A375 (cell line): ENCODE data around the gene TAS2R10. TPM values are rescaled to one million over a fixed set of nuclear protein-coding genes. Genes with fewer than 3 reads are reported as not detected.

Experiments used
- small RNA-seq: library from RNA; depleted of rRNA; stranded (forward); fragments of <200 nt; gene quantifications from one replicate; pipeline ENCODE3, GENCODE V24; 2014
- total RNA-seq: library from RNA; depleted of rRNA; stranded (reverse); fragments of >200 nt; shearing (Covaris generic); gene quantifications from 2 replicates; pipeline ENCODE4 v1.2.3, GENCODE V29; 2014; rRNA removed

The TAS2R10 gene, protein sequence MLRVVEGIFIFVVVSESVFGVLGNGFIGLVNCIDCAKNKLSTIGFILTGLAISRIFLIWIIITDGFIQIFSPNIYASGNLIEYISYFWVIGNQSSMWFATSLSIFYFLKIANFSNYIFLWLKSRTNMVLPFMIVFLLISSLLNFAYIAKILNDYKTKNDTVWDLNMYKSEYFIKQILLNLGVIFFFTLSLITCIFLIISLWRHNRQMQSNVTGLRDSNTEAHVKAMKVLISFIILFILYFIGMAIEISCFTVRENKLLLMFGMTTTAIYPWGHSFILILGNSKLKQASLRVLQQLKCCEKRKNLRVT
- total RNA-seq, result 0.75 TPM in 1 of 2 replicates, not detected in the other

DNA sequence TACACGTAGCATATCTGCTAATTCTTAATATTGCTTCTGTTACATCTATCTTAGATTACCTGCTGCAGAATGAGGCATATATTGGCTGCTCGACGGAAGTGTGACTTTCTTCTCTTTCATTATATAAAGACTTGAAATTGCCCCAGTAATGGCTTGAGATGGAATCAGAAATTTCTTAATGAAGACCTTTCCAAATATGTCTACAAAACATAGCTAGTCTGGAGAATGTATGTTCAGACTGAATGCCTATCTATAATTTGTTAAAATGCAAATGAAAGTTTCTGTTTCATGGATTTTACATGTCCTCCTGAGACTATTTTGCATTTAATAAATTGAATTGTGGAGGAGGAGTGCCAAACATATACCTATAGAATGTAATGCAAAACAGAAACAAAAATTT is at the start of gene TAS2R10:
TAS2R10 (minus strand) TSS at position 101 of the 400 bp plus-strand sequence; CDS start at position 12, 89 bp downstream.

DNA sequence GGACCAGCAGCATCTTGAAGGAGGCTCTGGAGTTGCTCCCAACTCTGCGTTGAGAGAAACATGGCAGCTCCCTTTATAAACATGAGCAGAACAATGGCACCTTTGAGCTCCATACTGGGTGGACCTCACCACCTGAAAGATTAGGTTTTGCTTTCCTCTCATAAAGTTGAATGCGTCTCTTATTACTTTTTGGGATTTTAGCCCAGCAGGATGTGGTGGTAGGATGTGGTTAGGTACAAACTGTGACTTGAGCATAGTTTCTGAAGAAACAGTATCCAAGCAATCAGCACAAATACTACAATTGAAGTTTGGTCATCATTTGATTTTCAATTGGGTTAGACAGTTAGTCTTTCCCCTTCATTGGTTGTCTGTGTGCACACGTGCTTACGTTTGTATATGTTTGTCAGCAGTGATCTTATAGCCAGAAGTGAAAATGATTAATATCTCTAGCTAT is 23.3 kb upstream of the TAS2R10 start, which contains the start of gene PRR4:
PRR4 (minus strand) TSS at position 51 of the 454 bp plus-strand sequence; CDS start at position 13, 38 bp downstream.

DNA sequence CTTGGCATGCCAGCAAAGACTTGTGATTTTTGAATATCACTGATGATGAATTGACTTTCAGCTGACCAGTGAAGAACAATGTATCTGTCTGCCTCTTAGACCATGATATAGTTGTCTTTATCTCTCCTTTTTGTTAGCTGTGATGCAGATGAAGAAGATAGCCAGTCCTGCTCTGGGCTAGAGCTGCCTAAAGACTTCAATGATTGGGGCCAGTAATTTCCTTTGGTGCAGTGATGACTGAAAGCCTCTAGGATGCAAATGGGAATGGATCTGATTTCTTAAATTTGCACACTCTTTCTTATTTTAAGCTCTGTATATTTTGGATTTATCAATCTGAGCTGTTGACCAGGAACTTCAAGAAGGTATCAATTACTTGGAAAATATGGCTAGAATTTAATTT is 16.1 kb downstream of the TAS2R10 start, which contains the start of gene TAS2R9:
TAS2R9 (minus strand) TSS at position 101 of the 400 bp plus-strand sequence; CDS start at position 8, 93 bp downstream.

DNA sequence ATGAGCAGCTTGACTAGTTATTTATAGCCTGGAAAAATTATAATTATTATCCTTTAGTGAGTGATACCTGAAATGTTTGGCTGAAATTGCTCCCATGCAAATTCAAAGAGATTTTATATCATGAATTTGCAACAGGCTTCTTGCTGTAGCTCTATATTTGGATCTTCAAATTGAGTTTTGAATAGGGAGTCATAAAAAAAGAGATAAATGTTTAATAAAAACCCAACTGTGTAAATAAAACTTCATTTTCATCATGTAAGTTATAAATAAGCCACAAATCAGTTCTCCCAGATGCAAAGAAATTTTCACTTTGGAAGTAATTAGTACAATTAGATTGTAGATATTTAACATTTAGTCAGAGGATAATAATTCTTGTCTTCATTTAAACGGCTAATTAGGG is 19.0 kb downstream of the TAS2R10 start, which contains the start of gene TAS2R8:
TAS2R8 (minus strand) TSS at position 101 of the 400 bp plus-strand sequence. CDS start 306 bp downstream, outside the sequence.

DNA sequence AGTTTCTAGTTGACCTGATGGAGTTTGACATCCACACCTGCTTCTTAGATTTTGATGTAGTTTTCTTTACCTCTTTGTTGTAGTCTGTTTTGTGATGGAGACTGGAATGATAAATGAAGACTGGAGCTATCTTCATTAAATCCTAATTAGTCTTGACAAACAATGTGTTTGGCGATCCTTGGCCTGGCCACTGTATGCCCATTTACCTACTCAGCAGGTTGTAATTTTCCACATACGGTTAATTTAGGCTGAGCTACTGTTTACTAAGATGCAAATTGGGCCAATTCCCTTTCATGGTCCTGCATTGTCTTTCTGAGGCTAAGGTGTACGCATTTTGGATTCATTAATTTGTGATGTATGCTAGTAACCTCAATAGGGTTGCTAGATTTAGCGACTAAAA is 23.6 kb downstream of the TAS2R10 start, which contains the start of gene TAS2R7:
TAS2R7 (minus strand) TSS at position 41 of the 400 bp plus-strand sequence. CDS start 57 bp downstream, outside the sequence.

Small RNA genes lying within 50 kb of the gene (small RNA-seq; reads per million reads assigned to genes)
- gene PRR4, result not detected

Other genes with a start within 250 kb of the TAS2R10 start
- 81.4 and 111 TPM in 2 replicates for gene MAGOHB, start 212.7 kb downstream of the TAS2R10 start, total RNA-seq
- 0.29 and 0.87 TPM in 2 replicates for gene STYK1, start 152.3 kb downstream of the TAS2R10 start, total RNA-seq
- 167 and 178 TPM in 2 replicates for gene YBX3, start 103.0 kb downstream of the TAS2R10 start, total RNA-seq
- gene TAS2R7, start 23.7 kb downstream of the TAS2R10 start, total RNA-seq, result not detected in 2 replicates
- not detected in 2 replicates for gene TAS2R8, start 19.1 kb downstream of the TAS2R10 start, total RNA-seq
- gene TAS2R9, start 16.2 kb downstream of the TAS2R10 start, total RNA-seq, result not detected in 2 replicates
- 9.5 and 14.6 TPM in 2 replicates for gene PRR4, start 23.1 kb upstream of the TAS2R10 start, total RNA-seq
- 6.1 and 15.7 TPM in 2 replicates for gene PRH1, start 57.9 kb upstream of the TAS2R10 start, total RNA-seq
- 0.24 and 0.79 TPM in 2 replicates for gene TAS2R13, start 83.2 kb upstream of the TAS2R10 start, total RNA-seq
- 0.91 and 0.98 TPM in 2 replicates for gene PRH2, start 102.9 kb upstream of the TAS2R10 start, total RNA-seq
- 1.5 and 2.2 TPM in 2 replicates for gene TAS2R14, start 112.9 kb upstream of the TAS2R10 start, total RNA-seq
- gene TAS2R50, start 160.6 kb upstream of the TAS2R10 start, total RNA-seq, result 0.48 and 0.87 TPM in 2 replicates
- 0.24 and 0.91 TPM in 2 replicates for gene TAS2R20, start 171.9 kb upstream of the TAS2R10 start, total RNA-seq
- 1.5 and 3.2 TPM in 2 replicates for gene TAS2R19, start 196.3 kb upstream of the TAS2R10 start, total RNA-seq
- gene TAS2R31, start 205.0 kb upstream of the TAS2R10 start, total RNA-seq, result 1.1 and 1.2 TPM in 2 replicates
- 0.38 and 0.61 TPM in 2 replicates for gene TAS2R46, start 235.9 kb upstream of the TAS2R10 start, total RNA-seq